PC-3 (cell line): ENCODE results near the gene CACNA1I. TPM values are rescaled to one million over a fixed set of nuclear protein-coding genes. Genes with fewer than 3 reads are reported as not detected.

Experiments
- ATAC-seq: fragments of 200-7000 bp; cut with Tn5 transposase; 2 replicates; pipeline ENCODE4 v1.9.1; 2020; ENCODE audit warnings: mild to moderate bottlenecking, moderate library complexity
- BruUV-seq: library from RNA; stranded (reverse); fragments of 400-500 nt; replicated peaks from 2 replicates; lab custom pipeline; 2021; lab: Mats Ljungman, UMichigan
- CTCF ChIA-PET: fragments of 300-600 bp; sonication (Branson Sonifier 250); formaldehyde crosslinking; loops from one replicate; lab custom pipeline; 2022; ENCODE audit warnings: antibody characterized with exemption; lab: Charles Lee
- POLR2A ChIA-PET: fragments of 300-600 bp; sonication (Branson Sonifier 250); formaldehyde crosslinking; loops from one replicate; lab custom pipeline; 2022; ENCODE audit warnings: antibody characterized with exemption; ENCODE audit not compliant: unreplicated experiment; lab: Charles Lee
- DNase-seq: peaks from one replicate; pipeline ENCODE4 v3.0.0-alpha.2; 2015
- H2AFZ ChIP-seq: fragments of 300-600 bp; sonication (generic); 2 replicates; pipeline ENCODE4 v1.6.0; 2016; ENCODE audit warnings: antibody characterized with exemption, low read length
- H3F3A ChIP-seq: fragments of 300-600 bp; sonication (generic); one replicate; pipeline ENCODE4 v1.6.0; 2017; ENCODE audit warnings: antibody characterized with exemption, low read length, control low read depth, mild to moderate bottlenecking; ENCODE audit not compliant: unreplicated experiment
- H3K27ac ChIP-seq: fragments of 300-600 bp; sonication (generic); 2 replicates; pipeline ENCODE4 v1.5.1; 2016; ENCODE audit warnings: mild to moderate bottlenecking, low read length
- H3K27me3 ChIP-seq: fragments of 300-600 bp; sonication (generic); 2 replicates; pipeline ENCODE4 v1.6.1; 2016; ENCODE audit warnings: low read length, mixed read lengths
- H3K36me3 ChIP-seq: fragments of 300-600 bp; sonication (generic); 2 replicates; pipeline ENCODE4 v1.6.1; 2016; ENCODE audit warnings: low read depth, mixed run types, low read length, mixed read lengths
- H3K4me1 ChIP-seq: fragments of 300-600 bp; sonication (generic); 2 replicates; pipeline ENCODE4 v1.5.1; 2016; ENCODE audit warnings: low read length; ENCODE audit not compliant: insufficient read depth
- H3K4me2 ChIP-seq: fragments of 300-600 bp; sonication (generic); 2 replicates; pipeline ENCODE4 v1.6.0; 2016; ENCODE audit warnings: low read length
- H3K4me3 ChIP-seq: fragments of 300-600 bp; sonication (generic); 2 replicates; pipeline ENCODE4 v1.5.1; 2016; ENCODE audit warnings: mild to moderate bottlenecking, low read length, mixed read lengths
- H3K79me2 ChIP-seq: fragments of 300-600 bp; sonication (generic); 2 replicates; pipeline ENCODE4 v1.6.1; 2017; ENCODE audit warnings: low read length, mixed read lengths
- H3K9ac ChIP-seq: fragments of 300-600 bp; sonication (generic); 2 replicates; pipeline ENCODE4 v1.6.0; 2016; ENCODE audit warnings: mild to moderate bottlenecking, low read length
- H3K9me2 ChIP-seq: fragments of 300-600 bp; sonication (generic); replicated peaks from 2 replicates; pipeline ENCODE4 v1.6.1; 2016; ENCODE audit warnings: mixed run types, low read length, mixed read lengths
- H3K9me3 ChIP-seq: fragments of 300-600 bp; sonication (generic); 2 replicates; pipeline ENCODE4 v1.6.1; 2016; ENCODE audit warnings: low read length, mixed read lengths
- H4K20me1 ChIP-seq: fragments of 300-600 bp; sonication (generic); 2 replicates; pipeline ENCODE4 v1.6.1; 2016; ENCODE audit warnings: low read length, mixed read lengths
- CTCF ChIP-seq: fragments of 300-600 bp; sonication (generic); conservative IDR thresholded peaks from 2 replicates; pipeline ENCODE4 v1.5.1; 2017; ENCODE audit warnings: antibody characterized with exemption, low read depth, mild to moderate bottlenecking, low read length
- EZH2 ChIP-seq: fragments of 300-600 bp; sonication (generic); IDR thresholded peaks from one replicate; pipeline ENCODE4 v1.6.1; 2017; ENCODE audit warnings: antibody characterized with exemption, mild to moderate bottlenecking, low read length; ENCODE audit not compliant: unreplicated experiment
- EZH2phosphoT487 ChIP-seq: fragments of 300-600 bp; sonication (generic); IDR thresholded peaks from 2 replicates; pipeline ENCODE4 v1.6.1; 2018; ENCODE audit warnings: mild to moderate bottlenecking, antibody characterized with exemption, low read length, borderline replicate concordance
- intact Hi-C: fragments of 100-400 bp; cut with micrococcal nuclease; formaldehyde crosslinking; loops from 2 replicates; pipeline ENCODE4 v1.9.0; 2023
- total RNA-seq: library from RNA; depleted of rRNA; stranded (reverse); fragments of >200 nt; gene quantifications from 2 replicates; pipeline ENCODE4 v1.2.3, GENCODE V29; 2014

CACNA1I gene
- total RNA-seq, 1 experiment from 2014 or later, result not detected

DNA sequence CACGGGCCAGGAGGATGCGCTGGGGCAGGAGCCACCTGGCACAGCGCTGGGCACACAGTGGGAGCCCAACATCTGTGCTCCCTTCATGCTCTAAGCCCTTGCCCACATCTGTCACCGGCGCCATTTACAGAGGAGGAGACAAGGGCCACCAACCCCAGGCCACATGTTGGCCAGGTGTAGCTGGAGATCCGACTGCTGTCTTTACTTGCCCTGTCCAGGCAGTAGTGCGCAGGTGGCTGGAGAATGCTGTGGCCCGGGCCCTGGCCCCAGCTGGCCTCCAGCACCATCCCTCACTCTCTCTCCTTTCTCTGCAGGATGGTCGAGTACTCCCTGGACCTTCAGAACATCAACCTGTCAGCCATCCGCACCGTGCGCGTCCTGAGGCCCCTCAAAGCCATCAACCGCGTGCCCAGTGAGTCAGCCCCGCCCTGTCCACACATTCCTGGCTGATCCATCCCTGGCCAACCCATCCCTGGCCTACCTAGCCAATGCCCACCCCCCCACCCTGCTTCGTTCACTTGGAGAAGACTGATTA is 48.5 kb downstream of the CACNA1I start:
- DNase-seq (no peak), ATAC-seq (no peak)
- no peaks in the 10 kb centered on the region for H3K36me3 ChIP-seq
- no peak overlapping the region for H3K27ac ChIP-seq
- POLR2A ChIA-PET, result no interaction called here
- no TSS peak for BruUV-seq
- no peak overlapping the region for H3K4me2 ChIP-seq
- H3K9me3 ChIP-seq, result no peaks in the 10 kb centered on the region
- no peak overlapping the region for H3K4me3 ChIP-seq
- CTCF ChIA-PET, result no interaction called here
- H3K9ac ChIP-seq, result no peak overlapping the region
- no peaks in the 10 kb centered on the region for H3F3A ChIP-seq
- intact Hi-C loops, result no loop called here
- H2AFZ ChIP-seq, result no peak overlapping the region
- no peaks in the 10 kb centered on the region for H3K9me2 ChIP-seq
- no peak for TF ChIP-seq CTCF
- no peak for TF ChIP-seq EZH2phosphoT487
- no peak for TF ChIP-seq EZH2
- no peaks in the 10 kb centered on the region for H3K4me1 ChIP-seq
- no peaks in the 10 kb centered on the region for H4K20me1 ChIP-seq
- no peaks in the 10 kb centered on the region for H3K27me3 ChIP-seq
- no peaks in the 10 kb centered on the region for H3K79me2 ChIP-seq

DNA sequence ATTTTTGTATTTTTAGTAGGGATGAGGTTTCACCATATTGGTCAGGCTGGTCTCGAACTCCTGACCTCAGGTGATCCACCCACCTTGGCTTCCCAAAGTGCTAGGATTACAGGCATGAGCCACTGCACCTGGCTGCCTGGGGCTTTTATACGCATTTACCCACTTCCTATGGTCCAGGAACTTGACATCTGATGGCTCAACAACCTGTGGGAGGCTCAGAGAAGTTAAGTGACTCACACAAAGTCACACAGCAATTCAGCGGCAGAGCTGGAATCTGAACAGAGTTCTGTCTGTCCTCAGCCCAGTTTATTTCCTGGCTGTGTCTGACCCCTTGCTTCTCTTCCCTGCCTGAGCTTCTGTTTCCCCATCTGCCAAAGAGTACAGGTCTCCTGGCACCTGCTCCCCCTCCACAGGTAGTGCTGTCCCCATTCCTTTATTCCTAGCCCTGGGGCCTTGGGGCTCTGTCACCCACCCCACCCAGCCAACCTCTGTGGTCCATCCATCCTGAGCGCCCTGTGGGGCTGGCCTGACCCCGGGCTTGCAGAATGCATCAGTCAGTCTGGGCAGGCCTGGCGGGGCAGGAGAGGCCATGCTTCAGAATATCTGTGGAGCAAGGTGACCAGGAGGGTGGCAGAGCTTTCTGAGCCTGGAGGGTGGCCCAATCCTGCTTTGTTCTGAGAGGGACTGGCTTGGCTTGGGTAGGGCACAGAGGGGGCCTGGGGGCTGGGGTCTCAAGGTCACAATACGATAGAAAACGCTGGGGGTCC is 50.6 kb downstream of the CACNA1I start:
- ChIA-PET POLR2A (no interaction called here), CTCF (no interaction called here)
- H3F3A ChIP-seq, result no peaks in the 10 kb centered on the region
- no TSS peak for BruUV-seq
- no peaks in the 10 kb centered on the region for H4K20me1 ChIP-seq
- no peaks in the 10 kb centered on the region for H3K4me1 ChIP-seq
- no peak overlapping the region for H3K4me3 ChIP-seq
- no peaks in the 10 kb centered on the region for H3K9me3 ChIP-seq
- H3K27ac ChIP-seq, result no peak overlapping the region
- no peaks in the 10 kb centered on the region for H3K79me2 ChIP-seq
- H3K9me2 ChIP-seq, result no peaks in the 10 kb centered on the region
- H3K9ac ChIP-seq, result no peak overlapping the region
- H3K4me2 ChIP-seq, result no peak overlapping the region
- H3K27me3 ChIP-seq, result no peaks in the 10 kb centered on the region
- H3K36me3 ChIP-seq, result no peaks in the 10 kb centered on the region
- H2AFZ ChIP-seq, result no peak overlapping the region
- TF ChIP-seq EZH2 (no peak), CTCF (no peak), EZH2phosphoT487 (no peak)
- intact Hi-C loops, result no loop called here
- ATAC-seq (no peak), DNase-seq (no peak)

- Histone ChIP-seq H2AFZ (no peak overlapping the region), H3F3A (no peaks in the 10 kb centered on the region), H3K9me2 (no peaks in the 10 kb centered on the region), H3K9ac (no peak overlapping the region), H3K9me3 (no peaks in the 10 kb centered on the region), H4K20me1 (no peaks in the 10 kb centered on the region), H3K27ac (no peak overlapping the region), H3K4me3 (no peak overlapping the region), H3K27me3 (no peaks in the 10 kb centered on the region), H3K4me2 (no peak overlapping the region), H3K4me1 (no peaks in the 10 kb centered on the region), H3K36me3 (no peaks in the 10 kb centered on the region), H3K79me2 (no peaks in the 10 kb centered on the region)
- ChIA-PET CTCF (no interaction called here), POLR2A (no interaction called here)
- no TSS peak for BruUV-seq
- intact Hi-C loops, result no loop called here
- peak; percentile 4 for DNase-seq
- TF ChIP-seq EZH2 (no peak), CTCF (no peak), EZH2phosphoT487 (no peak)
- ATAC-seq, result no peak
Measured at GRCh38 chr22:39621826-39622225, 51.3 kb downstream of the CACNA1I start.
